GM21360 (cell line): ENCODE measurements around the gene GABRB2.
"Not testable (repeated sequence)": the region's sequence is repeated elsewhere in the genome, so short reads cannot be mapped to it uniquely, and the experiment has no call there.

Experiments used
- ATAC-seq: cut with Tn5 transposase; IDR thresholded peaks from one replicate; pipeline ENCODE4 v1.9.1; 2021; ENCODE audit warnings: mild to moderate bottlenecking, moderate library complexity; ENCODE audit not compliant: unreplicated experiment

Gene GABRB2

DNA sequence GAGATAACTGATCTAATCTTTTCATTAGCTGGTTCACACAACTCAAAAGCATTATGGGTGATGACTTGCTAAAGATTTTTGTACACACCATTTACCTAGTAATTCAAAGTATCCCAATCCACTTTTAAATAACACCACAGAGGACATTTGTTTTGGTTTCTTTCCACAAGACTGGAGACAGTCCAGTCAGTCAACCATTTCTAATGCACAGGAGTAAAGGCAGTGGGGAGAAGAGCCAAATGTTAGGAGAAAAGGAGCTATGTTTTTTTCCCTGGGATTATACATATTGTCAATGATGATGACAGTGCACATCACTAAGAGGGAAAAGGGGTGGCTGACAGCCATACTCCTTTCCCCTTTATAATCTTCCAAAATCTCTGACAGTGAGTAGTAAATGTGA, 240.9 kb downstream of the GABRB2 start:
- no peak for ATAC-seq

DNA sequence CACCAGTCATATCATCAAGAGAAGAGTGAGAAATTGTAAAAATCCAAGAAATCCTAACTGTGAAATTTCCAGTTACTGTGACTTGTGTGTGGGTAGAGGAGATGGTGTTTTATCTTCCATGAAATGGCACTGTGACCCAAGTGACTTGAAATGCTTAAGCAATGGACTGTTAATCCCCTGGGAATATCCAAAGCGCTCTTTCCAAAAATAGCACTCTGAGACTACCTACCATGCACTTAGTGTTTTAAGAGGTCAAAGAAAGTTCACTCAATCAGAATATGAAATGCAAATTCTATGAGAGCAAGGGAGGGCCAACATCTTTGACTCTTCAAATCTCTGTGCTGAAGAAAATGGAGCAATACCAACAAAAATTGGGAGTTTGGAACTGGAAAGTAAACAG, 244.0 kb downstream of the GABRB2 start:
- ATAC-seq = no peak

DNA sequence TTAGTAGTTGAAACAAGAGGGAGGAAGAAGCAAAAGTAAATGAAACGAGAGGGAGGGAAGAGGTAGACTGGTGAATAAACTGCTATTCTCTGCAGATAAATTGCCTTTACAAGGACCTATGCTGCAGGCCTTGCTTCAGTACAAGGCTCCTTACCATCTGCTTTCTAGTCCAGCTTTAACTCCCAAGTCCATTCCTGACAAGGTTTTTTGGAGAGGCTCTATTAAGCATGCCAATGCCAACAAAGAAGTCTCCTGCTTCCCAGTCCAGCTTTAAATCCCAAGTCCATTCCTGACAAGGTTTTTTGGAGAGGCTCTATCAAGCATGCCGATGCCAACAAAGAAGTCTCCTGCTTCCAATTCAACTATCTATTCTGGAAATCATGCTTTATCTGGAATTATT, 244.9 kb downstream of the GABRB2 start:
- ATAC-seq = no peak

DNA sequence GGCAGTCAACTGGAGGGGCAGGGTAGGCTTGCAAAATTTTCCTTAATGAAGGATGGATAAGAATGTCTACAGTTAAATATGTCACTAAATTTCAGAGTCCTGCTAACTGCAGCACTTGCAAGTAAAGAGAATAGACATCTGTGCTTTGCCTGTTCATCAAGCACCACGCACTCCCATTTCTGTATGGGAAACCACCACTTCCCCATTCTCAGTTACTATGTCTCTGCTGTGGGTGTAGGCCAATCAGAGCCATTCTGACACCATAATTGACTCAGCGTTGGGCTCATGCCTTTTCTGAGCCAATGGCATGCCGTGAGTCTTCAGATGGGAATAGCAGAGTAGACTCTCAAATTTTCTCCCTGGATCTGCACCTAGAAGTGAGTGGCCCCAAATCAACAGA, 247.5 kb downstream of the GABRB2 start:
- ATAC-seq = peak; percentile 96

DNA sequence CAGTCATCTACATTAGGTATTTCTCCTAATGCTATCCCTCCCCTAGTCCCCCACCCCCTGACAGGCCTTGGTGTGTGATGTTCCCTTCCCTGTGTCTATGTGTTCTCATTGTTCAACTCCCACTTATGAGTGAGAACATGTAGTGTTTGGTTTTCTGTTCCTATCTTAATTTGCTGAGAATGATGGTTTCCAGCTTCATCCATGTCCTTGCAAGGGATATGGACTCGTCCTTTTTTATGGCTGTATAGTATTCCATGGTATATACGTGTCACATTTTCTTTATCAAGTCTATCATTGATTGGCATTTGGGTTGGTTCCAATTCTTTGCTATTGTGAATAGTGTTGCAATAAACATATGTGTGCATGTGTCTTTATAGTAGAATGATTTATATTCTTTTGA, 249.1 kb downstream of the GABRB2 start:
- ATAC-seq = not testable (repeated sequence)

DNA sequence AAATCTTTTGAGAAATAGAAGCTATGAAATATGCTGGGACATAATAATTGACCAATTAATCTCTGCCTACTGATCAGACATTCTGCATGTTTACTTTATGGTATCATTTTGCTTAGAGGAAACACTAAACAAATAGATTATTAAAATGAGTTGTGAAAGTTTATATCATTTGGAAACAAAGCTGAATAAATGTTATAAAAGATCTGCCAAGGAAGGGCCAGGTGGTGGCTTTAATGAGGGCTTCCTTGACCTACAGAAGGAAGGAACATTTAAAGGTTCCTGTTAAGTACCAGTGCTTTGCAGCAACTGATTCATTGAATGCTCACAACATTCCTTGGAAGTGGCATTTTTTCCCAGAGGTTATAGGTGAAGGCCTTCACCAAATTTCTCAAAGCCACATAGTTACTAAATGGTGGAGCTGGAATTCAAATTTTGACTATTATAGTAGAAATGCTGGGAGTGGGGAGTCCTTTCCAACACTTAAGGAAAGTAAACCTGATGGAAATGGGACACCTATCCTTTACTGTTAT, 250.7 kb downstream of the GABRB2 start:
- no peak for ATAC-seq

DNA sequence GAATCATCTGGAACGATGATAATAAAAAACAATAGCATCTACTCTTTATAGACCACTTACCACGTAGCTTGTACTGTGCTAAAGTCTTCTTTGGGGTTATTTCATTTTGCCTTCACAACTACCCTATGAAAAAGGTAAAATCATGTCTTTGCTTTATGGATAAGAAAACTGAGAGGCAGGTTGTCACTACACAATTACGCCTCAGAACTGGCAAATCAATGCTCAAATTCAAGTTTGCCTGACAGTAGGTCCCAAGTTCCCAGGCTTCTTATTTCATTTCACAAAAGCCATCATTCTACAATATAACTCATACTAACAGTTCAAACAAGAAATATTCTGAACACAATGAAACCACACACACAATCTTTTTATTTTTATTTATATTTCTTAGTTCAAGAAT, 258.5 kb downstream of the GABRB2 start:
- ATAC-seq = no peak

DNA sequence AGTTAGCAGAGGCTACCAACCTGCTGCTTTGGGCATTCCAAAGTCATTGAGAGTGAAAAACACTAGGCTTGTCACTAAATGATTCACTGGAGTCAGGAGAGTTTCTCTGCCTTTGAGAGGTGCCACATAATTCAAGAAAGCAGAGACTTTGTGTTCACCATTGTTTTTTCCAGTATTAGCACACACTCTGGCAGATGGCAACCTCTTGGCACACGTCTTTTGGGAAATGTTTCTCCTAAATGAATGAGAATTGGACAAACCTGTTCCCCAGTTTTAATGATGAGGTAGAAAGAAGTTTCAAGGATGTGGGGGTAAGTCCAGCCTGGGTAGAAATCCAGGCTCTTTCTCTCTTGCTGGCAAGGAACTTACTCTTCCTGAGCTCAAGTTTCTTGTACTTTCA, 259.1 kb downstream of the GABRB2 start:
- ATAC-seq = no peak

DNA sequence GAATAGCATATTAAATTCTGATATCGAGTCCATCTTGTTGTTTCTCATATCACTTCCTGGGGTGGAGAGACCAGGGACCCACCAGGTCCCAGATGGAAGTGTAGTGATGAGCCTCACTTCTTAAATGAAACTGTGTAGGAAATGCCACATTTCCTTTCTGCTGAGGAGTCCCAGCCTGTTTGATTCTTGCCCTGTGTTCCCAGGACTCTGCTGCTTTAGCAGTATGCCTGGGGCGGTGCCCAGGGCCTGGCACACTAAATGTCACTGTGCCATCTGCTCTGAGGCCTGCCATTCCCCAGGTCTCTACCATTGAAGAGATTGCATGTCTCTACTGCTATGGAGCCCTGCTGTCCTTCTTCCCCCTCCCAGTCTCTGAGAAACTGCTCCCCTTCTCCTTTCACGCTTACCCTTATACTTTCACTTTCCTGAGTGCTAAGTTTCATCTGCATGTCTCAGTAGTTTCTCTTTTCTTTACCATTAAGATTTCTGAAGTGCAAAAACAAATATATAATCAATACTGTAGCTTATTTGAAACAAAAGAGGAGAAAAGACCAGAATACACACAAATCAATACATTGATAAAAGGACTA, 260.4 kb downstream of the GABRB2 start:
- peak; percentile 96 for ATAC-seq

DNA sequence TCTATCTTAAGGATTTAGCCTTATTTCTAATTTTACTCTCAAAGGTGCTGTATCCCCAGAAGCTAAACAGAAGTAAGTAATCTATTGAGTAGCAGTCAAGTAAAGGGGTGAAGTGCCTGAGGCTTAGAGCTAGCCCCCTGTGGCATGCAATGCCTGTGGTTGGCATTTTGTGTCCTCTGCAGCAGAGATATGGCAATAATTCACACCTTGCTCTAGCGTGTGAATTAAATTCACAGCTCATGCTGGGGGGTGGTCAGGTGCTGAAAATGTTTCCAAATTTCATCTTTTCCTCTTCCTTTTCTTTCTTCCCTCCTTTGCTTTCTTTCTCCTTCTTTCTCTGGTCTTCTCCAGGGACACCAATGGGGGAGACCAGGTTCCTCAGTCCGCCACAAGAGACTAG, 262.1 kb downstream of the GABRB2 start:
- ATAC-seq = no peak

DNA sequence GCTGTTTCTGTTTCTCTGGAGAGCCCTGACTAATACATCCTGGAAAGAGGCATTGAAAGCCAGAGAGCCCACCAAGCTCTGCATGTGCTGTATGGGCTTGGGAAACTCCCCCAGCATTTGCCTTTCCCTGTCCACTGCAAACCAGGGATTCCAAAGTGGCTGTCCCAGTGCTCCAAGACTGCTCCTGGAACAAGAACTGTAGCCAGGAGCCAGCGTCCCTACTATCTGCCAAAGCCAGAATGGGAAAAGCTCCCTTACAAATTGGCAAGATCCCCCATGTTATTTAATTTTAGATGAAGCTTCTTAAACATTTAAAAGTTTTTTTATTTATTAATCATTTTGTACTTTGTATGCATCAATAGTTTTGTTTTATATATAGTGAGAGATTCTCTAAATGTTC, 263.2 kb downstream of the GABRB2 start:
- no peak for ATAC-seq

DNA sequence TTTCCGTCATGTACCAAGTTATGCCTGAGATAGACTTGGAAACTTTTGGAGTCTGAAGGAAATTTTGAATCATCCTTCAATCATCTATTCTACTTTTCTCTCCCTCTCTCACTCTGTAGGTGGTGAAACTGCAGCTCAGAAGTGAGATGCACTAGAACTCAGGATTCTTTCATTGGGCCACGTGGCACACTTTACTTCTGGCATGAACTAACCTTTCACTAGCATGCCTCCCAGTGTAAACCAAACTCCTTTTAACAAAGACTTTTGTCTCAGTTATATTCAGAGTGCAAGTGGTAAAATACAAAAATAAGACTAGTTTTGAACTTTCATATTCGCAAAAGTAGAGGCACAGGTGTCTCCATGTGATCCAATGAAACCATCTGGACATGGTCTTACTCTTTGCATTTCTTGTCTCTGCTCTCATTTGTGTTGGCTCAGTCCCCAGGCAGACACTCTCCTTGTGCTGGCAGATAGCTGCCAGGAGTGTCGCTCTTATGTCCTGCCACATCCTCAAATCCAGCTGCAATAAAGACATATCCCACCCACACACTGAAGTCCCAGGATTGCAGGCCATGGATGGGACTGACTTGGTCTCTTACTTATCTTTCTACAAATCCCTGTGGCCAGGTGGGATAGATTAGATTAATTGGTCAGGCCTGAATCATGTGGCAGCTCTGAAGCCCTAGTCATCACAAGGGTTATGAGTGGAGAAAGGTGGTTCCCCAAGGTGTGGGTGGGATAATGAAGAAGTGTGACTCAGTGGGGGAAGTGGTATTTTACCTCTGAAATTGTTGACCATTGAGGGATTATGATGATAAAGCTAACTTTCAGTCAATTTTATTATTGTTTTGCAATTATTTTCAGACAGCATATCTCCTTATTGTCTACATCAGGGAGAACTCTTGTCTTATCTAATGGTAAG, 267.5 kb downstream of the GABRB2 start:
- peak; percentile 67 for ATAC-seq

DNA sequence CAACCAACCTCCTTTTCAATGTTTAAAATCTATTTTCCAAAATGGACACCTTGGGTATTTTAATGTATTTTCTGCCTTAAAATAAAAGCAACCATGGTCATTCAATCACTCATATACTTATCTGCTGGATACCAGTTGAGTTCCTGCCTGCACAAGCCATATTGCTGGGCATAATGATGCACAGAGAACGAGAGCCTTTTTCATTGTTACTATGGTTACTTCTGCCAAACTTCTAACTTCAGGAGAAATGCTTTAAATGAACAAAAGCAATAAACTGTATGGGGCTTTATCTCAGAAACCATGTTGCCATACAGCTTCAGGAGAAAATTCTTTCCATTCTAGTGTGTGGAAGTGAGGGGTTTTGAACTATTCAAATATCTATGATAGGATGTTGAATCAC, 269.5 kb downstream of the GABRB2 start:
- ATAC-seq = no peak

DNA sequence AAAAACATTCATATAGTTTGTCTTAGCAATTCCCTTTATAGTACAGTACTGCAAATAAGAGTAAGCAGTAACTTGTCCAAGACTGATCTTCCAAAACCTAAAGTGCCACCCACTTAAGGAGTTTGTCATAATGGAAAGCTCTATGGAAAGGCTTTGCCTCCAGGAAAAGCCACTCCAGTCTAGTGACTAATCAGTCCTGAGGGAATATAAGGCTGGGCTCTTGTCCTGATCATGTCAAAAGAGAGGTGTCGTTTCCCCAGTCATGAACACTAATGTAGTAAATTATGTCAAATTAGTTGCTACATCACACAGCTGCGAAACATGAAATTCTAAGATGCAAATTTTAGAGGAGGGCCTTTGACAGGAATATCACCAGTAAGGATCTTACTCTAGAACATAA, 271.6 kb downstream of the GABRB2 start:
- no peak for ATAC-seq

DNA sequence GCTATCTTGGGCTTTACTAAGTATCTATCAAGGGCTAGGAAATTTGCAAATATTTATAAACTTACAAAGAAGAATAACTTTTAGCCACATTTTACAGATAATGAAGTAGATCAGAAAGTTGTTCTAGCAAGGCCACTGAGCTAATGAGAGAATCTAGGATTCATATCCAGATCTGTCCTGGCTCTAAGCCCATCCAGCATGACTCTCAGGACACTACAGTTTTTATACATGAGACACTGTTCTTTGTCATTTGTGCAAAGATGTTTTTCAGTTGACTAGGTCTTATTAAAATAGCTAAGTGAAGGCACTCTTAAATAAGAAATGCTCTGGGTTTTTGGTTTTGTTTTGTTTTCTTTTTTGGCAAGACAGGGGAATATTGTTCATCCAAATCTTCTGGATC, 273.1 kb downstream of the GABRB2 start:
- no peak for ATAC-seq

DNA sequence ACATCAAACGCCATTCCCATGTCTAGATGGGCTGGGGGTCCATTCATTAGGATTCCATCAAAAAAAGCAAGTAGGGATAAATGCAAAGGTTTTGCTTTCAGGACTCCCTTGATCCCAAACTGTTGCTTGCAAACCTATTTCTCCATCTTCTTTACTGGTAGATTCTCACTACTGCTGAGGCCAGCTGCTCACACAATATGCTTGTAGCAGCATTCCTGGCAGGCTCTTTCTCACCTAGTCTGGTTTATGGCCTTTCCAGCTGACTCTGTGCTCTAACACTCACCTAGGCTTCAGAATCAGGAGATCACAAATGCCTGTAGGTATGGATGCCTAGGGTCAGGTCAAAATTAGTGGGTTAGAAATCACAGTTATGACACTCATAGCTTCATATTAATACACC, 274.7 kb downstream of the GABRB2 start:
- no peak for ATAC-seq

DNA sequence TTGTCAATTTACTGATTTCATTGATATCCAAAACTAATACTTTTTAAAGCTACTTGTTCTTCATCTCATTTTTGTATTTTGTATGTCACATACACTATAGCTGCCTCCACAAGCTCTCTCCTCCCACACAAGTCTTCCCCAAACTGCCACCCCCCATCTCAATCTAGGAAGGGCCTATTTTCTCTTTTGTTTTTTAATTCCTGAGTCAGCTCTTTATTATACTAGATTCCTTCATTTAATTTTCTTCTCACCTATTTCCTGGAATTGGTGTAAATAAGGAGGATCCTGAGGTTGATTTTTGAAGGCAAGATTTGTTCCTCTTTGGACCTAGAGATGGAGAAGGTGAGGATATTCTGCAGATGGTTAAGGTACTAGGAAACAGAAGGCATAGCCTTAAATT, 277.4 kb downstream of the GABRB2 start:
- no peak for ATAC-seq

DNA sequence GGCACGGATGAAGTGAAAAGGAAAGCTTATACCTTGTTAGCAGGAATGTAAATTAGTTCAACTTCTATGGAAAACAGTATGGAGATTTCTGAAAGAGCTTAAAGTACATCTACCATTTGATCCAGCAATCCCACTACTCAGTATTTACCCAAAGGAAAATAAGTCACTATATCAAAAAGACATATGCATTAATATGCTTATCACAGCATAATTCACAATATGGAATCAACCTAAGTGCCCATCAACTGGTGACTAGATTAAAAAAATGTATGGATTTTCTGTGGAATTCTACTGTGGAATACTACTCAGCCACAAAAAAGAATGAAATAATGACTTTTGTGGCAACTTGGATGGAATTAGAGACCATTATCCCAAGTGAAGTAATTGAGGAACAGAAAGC, 279.6 kb downstream of the GABRB2 start:
- ATAC-seq = no peak

DNA sequence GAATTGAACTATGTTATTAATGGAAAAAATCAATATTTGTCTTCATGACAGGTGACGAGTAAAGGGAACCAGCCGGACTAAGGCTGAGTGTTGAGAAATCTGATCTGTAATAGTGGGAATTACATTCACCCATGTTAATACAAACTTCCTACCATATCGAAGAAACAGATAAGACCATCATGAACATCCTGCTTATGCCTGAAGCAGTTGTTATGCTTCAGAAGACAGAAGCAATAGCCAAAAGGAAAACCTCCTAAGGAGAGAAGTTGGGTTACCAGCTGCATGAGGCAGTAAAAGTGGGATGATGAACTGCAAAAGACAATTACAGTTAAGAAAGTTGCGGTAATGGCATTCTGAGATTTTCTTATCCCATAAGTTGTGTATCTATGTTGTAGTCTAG, 281.5 kb downstream of the GABRB2 start:
- ATAC-seq = no peak

DNA sequence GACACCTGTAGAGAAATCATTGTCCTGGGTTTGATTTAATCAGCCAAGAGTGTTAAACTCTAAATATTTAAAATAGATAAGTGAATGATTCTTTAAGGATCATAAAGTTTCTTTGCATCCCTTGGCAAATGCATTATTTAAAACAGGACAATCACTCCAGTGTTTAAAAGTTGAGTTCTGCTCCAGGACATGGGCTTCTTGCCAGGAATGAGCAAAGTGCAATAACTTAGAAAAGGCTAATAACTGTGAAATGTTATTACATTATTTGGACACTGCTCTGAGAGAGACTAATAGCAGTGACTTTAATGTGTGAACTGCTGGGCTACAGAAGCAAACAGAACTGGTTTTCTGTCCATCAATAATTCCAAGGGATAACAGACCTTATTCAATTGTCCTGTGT, 283.3 kb downstream of the GABRB2 start:
- no peak for ATAC-seq

DNA sequence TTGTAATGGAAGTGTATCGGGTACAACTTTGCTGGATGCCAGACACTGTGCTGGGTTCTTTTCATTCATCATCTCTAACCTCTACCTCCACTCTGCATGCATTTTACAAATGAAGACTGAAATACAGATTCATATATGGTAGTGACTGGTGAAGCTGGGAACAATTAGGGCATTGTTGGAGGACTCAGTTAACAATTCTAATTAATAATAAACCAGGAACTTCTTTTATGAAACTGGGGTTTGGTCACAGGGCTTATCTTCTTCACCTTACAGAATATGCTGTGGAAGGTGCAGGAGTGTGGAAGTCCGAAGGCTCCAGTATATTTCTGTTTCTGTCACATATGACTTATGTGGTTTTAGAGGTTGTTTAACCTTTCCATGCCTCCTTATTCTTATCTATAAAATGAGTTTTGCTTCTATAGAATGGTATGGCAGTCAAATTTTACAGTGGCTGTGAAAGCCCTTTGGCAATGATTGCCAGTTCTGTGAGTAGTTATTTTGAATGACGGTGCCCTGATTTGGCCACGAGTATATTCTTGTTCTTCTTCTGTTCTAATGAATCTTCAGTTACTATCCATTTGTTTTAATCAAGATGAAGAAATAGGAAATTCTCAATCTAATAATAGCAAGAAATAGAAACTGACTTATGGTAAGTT, 284.7 kb downstream of the GABRB2 start:
- no peak for ATAC-seq

DNA sequence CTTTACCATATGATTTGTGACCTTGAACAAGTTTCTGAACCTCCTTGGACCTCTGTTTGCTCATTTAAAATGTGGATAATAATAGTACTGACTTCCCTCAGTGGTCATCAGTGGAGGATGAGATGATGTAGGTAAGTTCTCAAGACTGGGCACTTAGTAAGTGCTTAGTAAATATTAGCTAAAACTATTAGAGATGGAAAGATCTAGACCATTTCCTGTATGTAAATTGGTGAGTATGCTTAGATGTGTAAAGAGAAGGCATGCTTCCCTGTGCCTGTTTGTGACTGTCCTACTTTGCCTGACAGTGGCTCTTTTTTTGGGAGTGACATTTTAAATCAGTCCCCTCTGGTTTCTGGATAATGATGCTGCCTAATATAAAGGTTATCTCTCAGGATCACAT, 288.1 kb downstream of the GABRB2 start:
- no peak for ATAC-seq
